Panc1 (cell line): ENCODE data around the gene RUNX1. TPM values are rescaled to one million over a fixed set of nuclear protein-coding genes. Genes with fewer than 3 reads are reported as not detected.
A peak's percentile ranks its signal among the peaks of the same experiment; 100 is the strongest.

Experiments used
- ATAC-seq: fragments of 200-7000 bp; cut with Tn5 transposase; 2 replicates; pipeline ENCODE4 v1.9.1; 2020; ENCODE audit warnings: mild to moderate bottlenecking, moderate library complexity
- BruUV-seq: library from RNA; stranded (reverse); fragments of 400-500 nt; replicated peaks from 2 replicates; lab custom pipeline; 2021; lab: Mats Ljungman, UMichigan
- CTCF ChIA-PET: fragments of 300-600 bp; sonication (Branson Sonifier 250); formaldehyde crosslinking; loops from one replicate; lab custom pipeline; 2022; ENCODE audit warnings: antibody characterized with exemption; lab: Charles Lee
- POLR2A ChIA-PET: fragments of 300-600 bp; sonication (Branson Sonifier 250); formaldehyde crosslinking; loops from one replicate; lab custom pipeline; 2022; ENCODE audit warnings: antibody characterized with exemption; lab: Charles Lee
- DNase-seq: peaks from one replicate; pipeline ENCODE4 v3.0.0-alpha.2; 2010; ENCODE audit warnings: low read depth, low spot score
- H3K27ac ChIP-seq: 2 replicates; pipeline ENCODE4 v1.5.1; 2011; ENCODE audit warnings: mild to moderate bottlenecking, low read length, inconsistent platforms
- H3K27me3 ChIP-seq: fragments of 200-500 bp; sonication (Bioruptor generic); 2 replicates; pipeline ENCODE4 v1.6.0; 2014; ENCODE audit warnings: low read length, inconsistent platforms; ENCODE audit not compliant: control insufficient read depth, insufficient read depth
- H3K36me3 ChIP-seq: fragments of 200-500 bp; sonication (Bioruptor generic); 2 replicates; pipeline ENCODE4 v1.5.1; 2014; ENCODE audit warnings: inconsistent platforms, mild to moderate bottlenecking, low read length, moderate library complexity; ENCODE audit not compliant: control insufficient read depth, insufficient read depth
- H3K4me1 ChIP-seq: 2 replicates; pipeline ENCODE4 v1.5.1; 2011; ENCODE audit warnings: inconsistent platforms, mild to moderate bottlenecking, low read length, moderate library complexity; ENCODE audit not compliant: control insufficient read depth, insufficient read depth
- H3K4me3 ChIP-seq, 2 experiments: 2 replicates each; pipeline ENCODE4 v1.5.1; 2011 to 2012; ENCODE audit warnings: low read depth in 2 of 2, low read length in 2 of 2, mild to moderate bottlenecking in 2 of 2, inconsistent platforms in 1 of 2, moderate library complexity in 1 of 2
- H3K9me3 ChIP-seq: fragments of 200-500 bp; sonication (Bioruptor generic); 2 replicates; pipeline ENCODE4 v1.5.1; 2014; ENCODE audit warnings: low read depth, mild to moderate bottlenecking, inconsistent platforms, low read length, moderate library complexity; ENCODE audit not compliant: control insufficient read depth, insufficient read depth
- CTCF ChIP-seq: fragments of 450-650 bp; IDR thresholded peaks from 2 replicates; pipeline ENCODE4 v1.5.1; 2017; ENCODE audit warnings: mild to moderate bottlenecking
- POLR2AphosphoS5 ChIP-seq: IDR thresholded peaks from 2 replicates; pipeline ENCODE4 v1.6.1; 2012; ENCODE audit warnings: mild to moderate bottlenecking, low read depth, low read length, moderate library complexity
- REST ChIP-seq, 2 experiments: IDR thresholded peaks; 2 replicates each; pipeline ENCODE4 v1.6.1; 2011 to 2012; ENCODE audit warnings: low read depth in 2 of 2, control low read depth in 1 of 2, low read length in 1 of 2, mild to moderate bottlenecking in 1 of 2, moderate library complexity in 1 of 2; ENCODE audit not compliant: insufficient read depth in 1 of 2
- SIN3A ChIP-seq: IDR thresholded peaks from 2 replicates; pipeline ENCODE4 v1.6.1; 2012; ENCODE audit warnings: low read depth, mild to moderate bottlenecking, low read length, moderate library complexity, borderline replicate concordance; ENCODE audit not compliant: insufficient read depth
- TCF7L2 ChIP-seq: IDR thresholded peaks from 2 replicates; pipeline ENCODE4 v1.6.1; 2011; ENCODE audit warnings: mild to moderate bottlenecking, low read depth, low read length, inconsistent platforms
- in situ Hi-C: cut with HindIII; loops from 2 replicates; pipeline ENCODE4 v1.10.0; 2016; ENCODE audit warnings: low sequenced_read_pairs, low pct_unique_long_range_greater_than_20kb
- intact Hi-C: fragments of 100-400 bp; cut with micrococcal nuclease; formaldehyde crosslinking; loops from one replicate; pipeline ENCODE4 v1.10.0; 2022; ENCODE audit not compliant: unreplicated experiment
- total RNA-seq: library from RNA; stranded (reverse); gene quantifications from one replicate; pipeline ENCODE4 v1.2.1, GENCODE V29; 2021; ENCODE audit not compliant: unreplicated experiment

Gene RUNX1
- total RNA-seq, 1 experiment from 2014 or later, result 22.4 TPM

- BruUV-seq, result no TSS peak
- ATAC-seq, result no peak
- Histone ChIP-seq H3K4me3 (no peak overlapping the region), H3K9me3 (no peaks in the 10 kb centered on the region), H3K27ac (no peak overlapping the region), H3K27me3 (no peaks in the 10 kb centered on the region), H3K4me1 (no peaks in the 10 kb centered on the region), H3K36me3 (no peaks in the 10 kb centered on the region)
- in situ Hi-C loops (no loop called here), intact Hi-C loops (no loop called here)
- POLR2A ChIA-PET, result no interaction called here
- no peak for DNase-seq
- TF ChIP-seq CTCF (no peak), REST (IDR thresholded peaks at IDR 0.05; ENCODE audit: insufficient read depth in 1 of 2, low read depth in 2 of 2, low read length in 1 of 2) (no peak), TCF7L2 (no peak), SIN3A (no peak), POLR2AphosphoS5 (no peak)
- CTCF ChIA-PET, result no interaction called here
Observed at GRCh38 chr21:34774750-34775149, 274.4 kb downstream of the RUNX1 start.

GRCh38 chr21:34771512-34772028 lies 277.5 kb downstream of the RUNX1 start:
- no peak for ATAC-seq
- no peak overlapping the region; the same call in 1 of the 2 replicates for H3K27ac ChIP-seq
- H3K4me3 ChIP-seq, result no peak overlapping the region
- no peaks in the 10 kb centered on the region for H3K4me1 ChIP-seq
- ChIA-PET POLR2A (no interaction called here), CTCF (no interaction called here)
- DNase-seq, result peak; percentile 70
- H3K36me3 ChIP-seq, result no peaks in the 10 kb centered on the region
- no peaks in the 10 kb centered on the region for H3K27me3 ChIP-seq
- TF ChIP-seq POLR2AphosphoS5 (no peak), REST (IDR thresholded peaks at IDR 0.05; ENCODE audit: insufficient read depth in 1 of 2, low read depth in 2 of 2, low read length in 1 of 2) (no peak), SIN3A (no peak), TCF7L2 (no peak), CTCF (no peak)
- intact Hi-C loops (no loop called here), in situ Hi-C loops (no loop called here)
- no TSS peak for BruUV-seq
- no peaks in the 10 kb centered on the region for H3K9me3 ChIP-seq
